ENCODE results near the gene ROR2.

The ROR2 gene

DNA sequence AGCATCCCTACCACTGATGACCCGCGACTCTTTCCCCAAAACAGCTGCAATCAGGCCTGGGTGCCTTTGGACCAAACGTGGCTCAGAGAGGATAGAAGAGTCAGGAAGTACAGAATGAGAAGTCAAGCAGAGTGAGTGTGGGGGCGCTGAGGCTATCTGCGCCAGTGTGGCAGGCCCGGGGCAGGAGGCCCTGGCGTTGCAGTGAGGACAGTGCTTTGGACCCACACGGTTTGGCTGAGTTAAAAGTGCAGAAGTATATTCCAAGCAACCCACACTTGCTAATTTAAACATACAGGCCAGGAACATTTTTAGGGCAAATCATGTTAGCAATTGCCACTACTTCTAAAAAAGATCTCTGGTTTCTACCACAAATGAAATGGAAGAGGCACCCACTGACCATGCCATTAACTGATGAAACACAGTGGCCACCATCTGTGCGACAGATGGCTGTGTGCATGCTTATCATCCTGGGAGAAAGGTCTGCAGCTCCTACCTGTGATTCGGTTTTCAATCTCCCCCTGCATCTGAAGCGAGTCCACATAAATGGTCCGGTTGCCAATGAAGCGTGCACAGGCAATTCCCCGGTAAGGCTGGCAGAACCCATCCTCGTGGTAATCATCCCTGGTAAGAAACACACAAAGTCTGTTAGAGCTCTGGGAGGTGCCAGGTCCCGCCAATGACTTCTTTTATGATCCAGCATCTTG lies 213.0 kb downstream of the ROR2 start:
- DNase-seq (ENCODE audit: low read depth): no peak

- no peak for DNase-seq (ENCODE audit: low read depth)
Measured at GRCh38 chr9:91736311-91736710, 213.7 kb downstream of the ROR2 start.

DNA sequence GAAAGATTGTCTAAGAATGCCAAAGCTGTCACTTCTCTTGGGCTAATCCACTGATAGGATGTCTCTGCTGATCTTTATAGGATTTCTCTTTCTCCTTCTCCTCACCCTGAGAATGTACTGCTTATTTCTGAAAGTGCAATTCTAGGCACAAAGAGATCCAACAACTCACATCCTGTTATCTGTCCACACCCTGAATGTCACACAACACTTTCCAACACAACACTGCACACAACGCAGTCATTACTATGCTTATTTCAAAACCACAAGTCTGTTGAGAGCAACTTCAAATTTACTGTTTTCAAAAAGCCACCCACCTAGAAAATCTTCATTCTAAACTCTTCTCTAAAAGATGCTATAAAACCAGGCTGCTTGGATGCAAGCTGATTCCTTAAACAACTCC lies 215.0 kb downstream of the ROR2 start:
- DNase-seq (ENCODE audit: low read depth): no peak

- no peak for DNase-seq (ENCODE audit: low read depth)
Measured at GRCh38 chr9:91734371-91734981, 215.6 kb downstream of the ROR2 start.

- DNase-seq (ENCODE audit: low read depth): no peak
Measured at GRCh38 chr9:91733006-91733624, 216.9 kb downstream of the ROR2 start.

DNA sequence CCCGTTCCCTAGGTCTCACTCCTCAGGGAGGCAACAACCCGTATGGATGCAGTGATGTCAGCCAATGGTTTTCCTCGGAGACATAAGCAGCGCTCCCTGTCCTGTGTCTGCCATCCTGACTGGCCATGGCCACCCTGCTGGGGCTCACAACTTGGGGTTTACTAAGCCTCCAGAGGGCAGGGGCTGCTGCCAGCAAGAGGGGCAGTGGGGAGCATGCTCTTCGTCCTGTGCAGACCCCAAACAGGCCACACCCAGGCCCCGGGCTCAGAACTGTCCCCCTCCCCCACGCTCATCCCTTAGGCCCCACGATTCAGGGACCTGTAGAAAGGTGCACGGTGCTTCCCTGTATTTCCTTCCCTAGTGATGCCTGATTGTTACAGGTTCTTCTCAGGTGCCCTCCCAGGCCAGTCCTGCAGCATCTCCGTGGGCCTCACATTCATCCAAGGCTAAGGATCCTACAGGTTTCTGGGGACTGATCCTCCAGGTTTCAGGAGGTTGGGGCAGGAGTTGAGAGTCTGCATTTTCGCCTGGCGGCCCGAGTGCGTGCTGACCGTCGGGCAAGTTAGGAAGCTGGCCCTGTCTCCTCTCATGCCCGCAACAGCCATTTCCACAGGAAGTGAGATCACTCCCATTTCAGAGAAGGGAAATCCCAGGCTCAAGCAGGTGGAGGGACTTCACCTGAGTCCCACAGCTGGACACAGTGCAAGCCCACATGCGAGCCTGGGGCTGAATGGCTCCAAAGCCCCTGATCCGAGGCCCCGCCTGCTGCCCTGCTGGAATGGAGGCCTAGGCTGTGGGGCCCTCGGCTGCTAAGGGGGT lies 217.6 kb downstream of the ROR2 start:
- no peak for DNase-seq (ENCODE audit: low read depth)

DNA sequence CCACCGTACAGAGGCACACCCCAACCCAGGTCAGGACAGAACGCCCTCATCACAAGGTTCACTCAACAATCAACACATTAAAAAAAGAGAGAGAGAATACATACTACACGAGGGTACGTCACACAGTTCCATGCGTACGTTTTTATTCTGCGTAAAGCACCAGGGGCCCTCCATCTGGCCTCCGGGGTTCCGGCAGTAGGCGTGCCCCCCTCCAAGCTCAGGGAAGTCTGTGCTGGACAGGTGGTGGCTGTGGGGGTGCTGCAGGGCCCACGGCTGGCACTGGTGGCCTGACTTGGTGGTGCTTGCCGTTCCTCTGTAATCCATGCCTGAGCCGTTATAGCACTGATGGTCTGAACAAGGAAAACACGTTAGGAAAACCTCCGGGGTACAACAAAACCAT lies 219.2 kb downstream of the ROR2 start:
- DNase-seq (ENCODE audit: low read depth): no peak

DNA sequence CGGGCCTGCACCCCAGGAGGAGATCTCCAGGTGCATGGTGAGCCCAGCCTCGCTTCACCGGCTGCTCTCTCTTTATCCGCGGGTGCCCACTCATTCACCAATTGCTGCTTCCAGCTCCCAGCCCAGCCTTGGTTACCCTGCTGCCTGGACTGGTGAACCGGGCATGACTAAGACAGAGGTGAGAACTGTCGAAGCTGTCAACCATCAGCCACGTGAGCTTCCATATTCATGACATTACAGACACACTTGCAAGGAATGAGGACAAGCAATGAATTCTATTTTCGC lies 220.5 kb downstream of the ROR2 start:
- DNase-seq (ENCODE audit: low read depth): no peak

- no peak for DNase-seq (ENCODE audit: low read depth)
Measured at GRCh38 chr9:91727972-91728371, 222.1 kb downstream of the ROR2 start.

DNA sequence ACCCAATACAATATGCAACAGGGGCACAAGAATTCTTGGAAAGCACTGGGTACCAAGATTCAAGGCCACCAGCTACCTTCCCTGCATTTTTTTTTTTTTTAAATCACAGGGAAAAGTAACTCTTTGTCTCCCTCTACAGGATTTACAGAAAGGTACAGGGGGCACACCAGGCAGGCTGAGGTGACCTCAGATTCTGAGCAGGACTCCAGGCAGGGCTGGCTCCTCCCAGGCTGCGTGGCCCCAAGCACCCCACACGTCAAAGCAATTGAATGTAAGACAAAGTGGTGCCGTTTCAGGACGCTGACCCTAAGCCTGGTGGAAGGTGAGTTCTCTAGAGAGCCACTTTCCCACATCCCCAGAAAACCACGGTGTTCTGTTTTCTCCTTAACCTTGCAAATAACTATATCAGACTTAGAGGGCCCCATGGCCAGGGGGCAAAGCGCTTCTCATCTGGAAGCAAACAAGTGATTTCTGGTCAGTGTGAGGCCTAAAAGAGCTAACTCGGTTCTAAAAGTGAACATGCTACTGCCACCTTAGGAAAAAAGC lies 222.6 kb downstream of the ROR2 start:
- no peak for DNase-seq (ENCODE audit: low read depth)

DNA sequence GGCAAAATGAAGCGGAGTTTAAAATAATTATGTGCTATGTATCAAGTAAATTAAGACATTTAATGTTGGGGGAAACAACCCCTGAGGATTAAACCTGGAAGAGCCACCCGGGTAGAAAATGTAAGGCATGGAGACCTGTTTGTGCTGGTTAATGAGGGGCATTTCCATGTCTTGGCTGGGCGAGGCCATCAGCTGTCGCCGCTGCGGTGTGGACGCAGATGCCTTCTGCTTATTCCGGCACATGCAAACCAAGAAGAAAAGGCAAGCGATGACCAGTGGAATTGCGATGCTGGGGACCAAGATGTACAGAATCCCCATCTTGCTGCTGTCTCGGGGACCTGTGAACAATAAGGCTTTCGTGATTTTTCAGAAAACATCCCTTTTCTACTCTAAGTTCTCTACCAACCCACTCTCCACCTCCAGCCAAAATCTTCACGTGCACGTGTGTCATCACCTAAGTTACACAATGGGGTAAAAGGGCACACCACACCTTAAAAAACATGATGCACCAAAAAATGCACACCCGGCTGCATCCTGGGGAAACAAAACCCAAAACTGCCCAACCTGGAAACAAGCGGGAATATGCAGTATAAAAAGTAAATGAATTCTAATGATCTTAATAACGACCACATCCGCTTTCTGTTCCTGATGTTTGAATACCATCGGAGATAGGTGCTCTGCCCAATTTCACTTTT lies 223.5 kb downstream of the ROR2 start:
- DNase-seq (ENCODE audit: low read depth): no peak

GRCh38 chr9:91725651-91726050 lies 224.4 kb downstream of the ROR2 start:
- no peak for DNase-seq (ENCODE audit: low read depth)

DNA sequence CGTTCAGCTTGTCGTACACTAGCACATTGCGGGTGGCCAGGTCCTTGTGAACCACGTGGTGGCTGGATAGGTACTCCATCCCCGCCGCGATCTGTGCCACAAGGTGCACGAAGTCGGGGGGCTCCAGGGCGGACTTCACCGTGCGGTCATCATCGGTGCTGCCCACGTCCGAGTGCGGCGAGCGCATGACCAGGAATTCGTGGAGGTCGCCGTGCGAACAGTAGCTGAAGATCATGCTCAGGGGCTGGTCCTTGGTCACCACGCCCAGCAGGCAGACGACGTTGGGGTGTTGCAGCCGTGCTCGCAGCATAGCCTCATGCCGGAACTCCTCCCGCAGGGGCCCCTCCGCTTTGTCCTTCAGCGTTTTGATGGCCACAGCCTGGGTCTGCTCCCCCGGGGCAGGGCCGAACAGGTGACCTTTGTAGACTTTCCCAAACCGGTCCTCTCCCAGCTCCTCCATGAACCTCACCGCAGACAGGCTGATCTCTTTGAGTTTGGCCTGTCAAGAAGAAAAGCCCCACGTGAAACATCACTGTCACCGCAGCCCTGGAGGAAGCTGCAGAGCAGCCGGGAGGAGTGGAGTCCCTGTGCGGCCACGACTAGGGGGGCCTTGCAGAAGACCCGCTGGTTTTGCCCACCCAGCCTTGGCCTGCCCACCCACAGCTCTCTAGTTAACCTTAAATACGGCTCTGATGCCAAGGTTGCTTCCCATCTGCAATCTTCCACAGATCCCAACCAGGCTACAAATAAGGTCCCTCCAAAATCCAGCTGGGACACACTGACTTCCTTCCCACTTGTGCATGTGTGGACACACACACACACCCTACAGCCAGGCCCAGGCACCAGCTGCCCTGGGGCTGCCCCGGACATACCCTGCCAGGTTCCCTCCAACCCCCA lies 225.2 kb downstream of the ROR2 start:
- no peak for DNase-seq (ENCODE audit: low read depth)

GRCh38 chr9:91724068-91724440 lies 226.0 kb downstream of the ROR2 start:
- no peak for DNase-seq (ENCODE audit: low read depth)

DNA sequence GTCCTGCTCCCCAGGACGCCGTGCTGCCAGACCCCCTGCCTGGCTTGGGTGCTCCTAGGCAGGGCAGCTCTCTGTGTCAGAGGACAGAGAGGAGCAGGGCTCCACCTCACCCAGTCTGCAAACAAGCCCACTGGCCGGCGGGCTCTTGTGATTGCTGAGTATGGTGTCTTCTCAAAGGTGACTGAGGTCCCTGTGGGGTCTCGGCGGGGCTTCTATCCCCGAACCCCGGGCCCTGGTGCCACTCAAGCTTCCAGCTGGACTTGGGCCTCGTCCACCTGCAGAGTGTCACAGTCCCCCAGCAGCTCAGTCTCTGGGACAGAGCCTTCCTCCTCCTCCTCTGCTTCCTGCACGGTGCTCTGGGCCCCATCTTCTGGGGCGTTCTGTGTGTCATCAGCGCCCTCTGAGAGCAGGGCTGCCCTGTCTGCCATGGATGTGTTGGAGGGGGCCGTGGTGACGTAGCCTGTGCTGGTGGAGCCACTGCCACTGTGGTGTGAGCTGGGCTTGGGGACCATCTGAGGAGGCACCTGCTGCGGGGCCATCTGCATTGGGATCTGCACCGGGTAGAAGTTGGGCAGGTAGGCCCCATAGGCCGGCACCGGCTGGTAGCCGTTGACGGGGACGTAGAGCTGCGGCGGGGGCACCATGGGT lies 226.5 kb downstream of the ROR2 start:
- no peak for DNase-seq (ENCODE audit: low read depth)

DNA sequence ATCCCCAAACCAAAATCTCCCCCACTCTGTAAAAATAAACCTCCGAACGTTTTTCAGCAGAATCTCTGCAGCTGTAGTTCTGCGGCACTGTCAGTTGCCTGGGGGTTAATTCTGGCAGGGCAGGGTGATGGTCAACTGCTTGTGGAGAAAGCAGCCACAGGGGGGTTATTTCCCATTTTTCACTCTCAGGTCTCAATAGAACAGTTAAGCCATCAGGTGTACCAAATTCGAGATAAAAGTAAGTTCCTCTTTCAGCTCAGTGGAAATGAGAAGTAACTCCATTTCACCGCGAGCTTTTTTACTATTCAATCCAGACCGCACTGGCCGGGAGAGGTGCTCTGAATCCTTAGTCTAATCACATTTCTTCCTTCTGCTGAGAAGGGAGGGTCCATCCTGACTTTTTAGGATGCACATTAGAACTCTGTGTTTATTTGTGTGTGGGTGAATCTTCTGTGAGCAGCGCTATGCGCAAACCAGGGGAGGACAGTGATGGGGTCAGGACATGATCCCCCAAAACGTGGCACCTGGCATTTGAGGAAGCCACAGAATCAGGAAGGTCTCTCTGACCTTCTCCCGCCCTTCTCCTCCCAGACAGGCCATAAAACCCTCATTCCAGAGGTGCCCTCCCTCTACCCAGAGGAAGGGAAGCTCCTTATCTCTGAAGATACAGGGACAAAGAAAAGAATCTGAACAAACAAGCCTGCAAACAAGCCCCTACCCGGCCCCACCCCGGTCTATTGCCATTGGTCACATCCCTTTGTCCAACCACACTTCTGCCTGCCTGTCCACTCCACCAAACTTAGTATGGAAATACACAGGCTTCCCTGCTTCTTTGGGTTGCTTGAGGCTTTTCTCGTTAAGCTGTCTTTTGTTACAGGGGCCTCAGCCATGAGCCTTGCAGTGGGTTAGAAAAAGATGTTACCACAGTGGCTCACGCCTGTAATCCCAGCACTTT lies 229.0 kb downstream of the ROR2 start:
- DNase-seq (ENCODE audit: low read depth): no peak

GRCh38 chr9:91720313-91720712 lies 229.7 kb downstream of the ROR2 start:
- no peak for DNase-seq (ENCODE audit: low read depth)

DNA sequence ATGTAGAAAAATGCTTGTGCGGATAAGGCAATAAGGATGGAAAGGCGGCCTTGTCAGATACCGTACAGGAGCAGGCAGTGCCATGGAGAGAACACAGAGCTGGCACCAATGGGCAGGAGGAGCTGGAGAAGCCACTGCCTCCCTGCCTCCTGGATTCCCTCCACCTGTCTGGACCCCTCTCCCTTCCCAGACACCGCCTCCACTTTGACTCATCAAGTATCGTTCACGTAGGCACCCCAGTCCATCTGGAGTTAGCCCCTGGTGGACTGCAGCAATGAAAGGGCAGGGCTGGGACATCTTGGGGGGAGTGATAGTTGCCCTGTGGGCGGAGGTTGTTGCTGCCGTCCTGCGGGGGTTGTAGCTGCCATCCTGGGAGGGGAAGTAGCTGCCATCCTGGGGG lies 232.0 kb downstream of the ROR2 start:
- no peak for DNase-seq (ENCODE audit: low read depth)

GRCh38 chr9:91716815-91717214 lies 233.2 kb downstream of the ROR2 start:
- no peak for DNase-seq (ENCODE audit: low read depth)

Measured in GM04504 (cell line).